Activated CD4-positive, alpha-beta T cell treated with anti-CD3 and anti-CD28 coated beads for 36 hours (primary cell): ENCODE results near the gene QDPR. TPM values are rescaled to one million over a fixed set of nuclear protein-coding genes. Genes with fewer than 3 reads are reported as not detected.

Experiments used
- total RNA-seq, 2 experiments: library from RNA; stranded (reverse); gene quantifications; one replicate each; pipeline ENCODE4 v1.2.3, GENCODE V29; 2021

QDPR gene
- total RNA-seq, 2 experiments from 2014 or later: 34.5 to 34.6 TPM

Other genes starting within 250 kb of the QDPR start
- not detected for gene CLRN2, start 3.1 kb upstream of the QDPR start, total RNA-seq
- gene LAP3, start 65.1 kb upstream of the QDPR start, total RNA-seq: 100 to 1,000 TPM; 126 to 128 TPM
- gene MED28, start 102.6 kb upstream of the QDPR start, total RNA-seq: 10 to 100 TPM; 43.0 to 58.0 TPM